ENCODE data around the gene ERVK3-1.
A peak's percentile ranks its signal among the peaks of the same experiment; 100 is the strongest.
"Not testable (repeated sequence)": the region's sequence is repeated elsewhere in the genome, so short reads cannot be mapped to it uniquely, and the experiment has no call there.

Gene ERVK3-1

GRCh38 chr19:58305932-58306323, 751 bp downstream of the ERVK3-1 start:
- DNase-seq, result no peak

DNA sequence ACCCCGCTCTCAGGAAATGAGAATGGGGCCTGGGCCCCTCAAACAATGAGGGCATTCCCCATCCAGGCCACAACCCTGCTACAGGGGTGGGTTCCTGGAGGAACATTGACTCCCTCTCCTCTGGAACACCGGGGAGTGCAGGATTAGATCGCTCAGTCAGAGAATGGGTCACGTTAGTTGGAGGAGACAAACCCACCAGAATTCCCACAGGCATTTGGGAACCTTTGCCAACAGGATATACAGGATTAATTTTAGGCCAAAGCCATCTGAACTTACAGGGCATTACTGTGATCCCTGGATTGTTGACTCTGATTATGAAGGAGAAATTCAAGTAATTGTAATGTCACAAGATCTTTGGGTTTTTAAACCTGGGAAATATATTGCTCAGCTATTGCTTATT, 2.6 kb downstream of the ERVK3-1 start:
- no peak for DNase-seq

- DNase-seq, result not testable (repeated sequence)
Measured at GRCh38 chr19:58310685-58311084, 5.5 kb downstream of the ERVK3-1 start.

- DNase-seq, result no peak
Measured at GRCh38 chr19:58311345-58311865, 6.2 kb downstream of the ERVK3-1 start.

DNA sequence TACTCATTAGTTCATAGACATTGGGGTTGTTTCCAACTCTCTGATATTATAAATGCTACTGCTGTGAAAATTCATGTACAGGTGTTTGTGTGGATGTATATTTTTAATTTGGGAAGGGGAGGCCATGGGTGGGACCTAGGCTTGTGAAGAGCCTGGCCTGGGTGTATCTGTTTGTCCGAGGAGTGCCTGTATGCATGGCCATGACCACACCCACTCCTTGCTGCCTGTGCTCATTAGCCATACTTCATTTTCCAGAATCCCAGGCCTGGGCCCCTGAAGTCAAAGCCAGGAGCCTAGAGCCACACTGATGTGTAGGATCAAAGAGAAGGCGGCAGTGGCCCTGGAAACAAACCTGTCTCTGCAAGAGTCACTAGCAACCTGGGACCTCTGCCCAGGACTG, 10.4 kb downstream of the ERVK3-1 start:
- DNase-seq, result no peak

- no peak for DNase-seq
Measured at GRCh38 chr19:58317476-58318072, 12.4 kb downstream of the ERVK3-1 start.

DNA sequence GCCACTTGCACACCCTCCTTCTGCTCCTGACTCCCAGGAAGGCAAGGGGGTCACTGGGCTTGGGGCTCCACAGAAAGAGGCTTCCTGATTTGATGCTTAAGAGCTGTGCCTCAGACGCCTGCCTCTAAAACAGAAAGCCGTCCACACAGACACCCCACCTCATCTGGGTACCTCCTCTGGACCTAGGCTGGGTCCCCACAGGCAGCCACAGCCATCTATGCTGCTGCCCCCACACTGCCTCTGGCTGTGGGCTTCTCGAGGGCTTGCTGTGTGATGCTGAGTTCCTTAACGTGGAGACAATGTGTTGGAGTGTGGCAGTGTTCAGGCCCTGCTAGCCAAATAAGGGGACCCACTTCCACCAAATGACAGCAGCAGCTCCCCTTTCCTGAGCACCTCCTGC, 13.1 kb downstream of the ERVK3-1 start:
- no peak for DNase-seq

DNA sequence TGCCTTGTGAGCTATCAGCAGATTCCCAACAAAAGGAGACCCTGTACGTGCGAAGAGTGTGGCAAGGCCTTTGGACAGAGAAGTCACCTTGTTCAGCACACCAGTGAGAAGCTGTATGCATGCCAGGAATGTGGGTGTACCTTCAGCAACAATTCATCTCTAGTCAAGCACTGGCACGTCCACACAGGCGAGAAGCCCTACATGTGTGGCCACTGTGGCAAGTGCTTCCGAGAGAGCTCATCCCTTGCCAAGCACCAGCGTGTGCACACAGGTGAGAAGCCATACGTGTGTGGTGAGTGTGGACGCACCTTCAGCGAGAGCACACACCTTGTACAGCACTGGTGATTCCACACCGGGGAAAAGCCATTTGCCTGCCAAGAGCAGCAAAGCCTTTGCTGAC, 14.1 kb downstream of the ERVK3-1 start:
- DNase-seq, result no peak

- DNase-seq, result no peak
Measured at GRCh38 chr19:58325311-58326022, 20.3 kb downstream of the ERVK3-1 start.

GRCh38 chr19:58326501-58326913, 21.3 kb downstream of the ERVK3-1 start:
- DNase-seq, result no peak

- DNase-seq, result peak; percentile 85
Measured at GRCh38 chr19:58326914-58327726, 21.9 kb downstream of the ERVK3-1 start, which contains the start of gene ZSCAN22. TSS of gene ZSCAN22 (plus strand) at chr19:58326994. CDS start at chr19:58334803, 7,809 bp downstream.

DNA sequence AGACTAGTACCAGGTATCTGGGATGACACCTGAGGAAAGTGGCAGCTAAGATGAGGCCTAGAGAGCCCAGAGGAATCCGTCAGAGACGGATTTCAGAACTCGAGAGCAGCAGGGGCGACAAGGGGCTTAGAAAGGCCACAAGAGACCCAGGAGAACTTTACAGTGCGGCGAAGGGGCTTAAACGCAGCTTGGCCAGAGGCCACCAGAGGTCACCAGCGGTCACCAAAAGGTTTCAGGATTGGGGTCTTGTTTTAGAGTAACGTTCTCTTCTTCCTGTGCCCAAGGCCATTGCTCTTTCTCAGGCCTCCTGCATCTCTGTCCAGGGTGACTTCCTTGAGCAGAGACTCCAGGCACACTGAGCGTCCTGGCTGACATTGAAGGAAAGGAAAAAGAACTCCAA, 23.8 kb downstream of the ERVK3-1 start:
- DNase-seq, result peak; percentile 23

DNA sequence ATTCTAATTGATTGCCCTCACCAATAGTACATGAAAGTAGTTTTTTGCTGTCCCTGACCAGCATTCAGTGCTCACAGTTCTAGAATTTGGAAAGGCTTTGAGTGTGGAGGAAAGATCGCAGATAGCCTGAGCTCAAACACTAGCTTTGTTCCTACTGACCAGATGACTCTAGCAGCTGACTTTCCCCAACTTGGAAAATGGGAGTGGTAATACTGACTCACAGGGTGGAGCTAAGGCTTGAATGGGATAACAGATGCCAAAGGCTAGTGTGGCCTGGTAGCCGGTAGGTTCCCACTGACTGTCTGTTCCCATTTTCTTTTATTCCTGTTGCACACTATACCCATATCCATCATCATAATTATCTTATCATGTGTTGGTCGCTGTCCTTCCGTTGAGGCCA, 25.3 kb downstream of the ERVK3-1 start:
- no peak for DNase-seq

DNA sequence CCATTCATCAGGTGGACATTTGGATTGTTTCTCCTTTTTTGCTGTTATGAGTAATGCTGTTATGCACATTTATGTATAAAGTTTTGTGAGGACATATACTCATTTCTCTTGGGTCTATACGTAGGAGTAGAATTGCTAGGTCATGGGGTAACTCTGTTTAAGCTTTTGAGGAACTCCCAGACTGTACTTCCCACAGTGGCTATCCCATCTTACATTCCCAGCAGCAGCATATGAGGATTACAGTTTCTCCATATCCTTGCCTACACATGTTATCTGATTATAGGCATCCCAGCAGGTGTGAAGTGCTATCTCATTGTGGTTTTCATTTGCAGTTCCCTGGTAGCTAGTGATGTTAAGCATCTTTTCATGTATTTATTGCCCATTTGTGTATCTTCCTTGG, 27.5 kb downstream of the ERVK3-1 start:
- DNase-seq, result no peak

GRCh38 chr19:58334691-58335249, 29.6 kb downstream of the ERVK3-1 start:
- no peak for DNase-seq

DNA sequence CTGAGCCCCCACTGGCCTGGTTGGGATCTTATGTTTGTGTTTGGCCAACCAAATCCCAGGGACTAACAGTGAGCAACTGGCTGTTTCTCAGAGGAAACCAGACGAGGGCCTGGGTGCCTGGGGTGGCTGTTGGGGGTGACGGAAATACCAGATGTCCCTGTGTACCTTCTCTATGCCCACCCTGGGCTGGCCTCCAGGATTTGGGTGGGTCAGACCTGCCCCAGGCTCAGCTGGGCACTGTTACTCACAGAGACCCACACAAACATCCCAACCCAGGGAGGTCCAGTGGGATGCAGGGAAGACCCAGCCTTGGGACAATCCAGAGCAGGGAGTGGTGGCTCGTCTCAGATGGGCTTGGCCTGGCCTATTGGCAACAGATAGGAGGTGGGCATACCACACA, 30.5 kb downstream of the ERVK3-1 start:
- no peak for DNase-seq

DNA sequence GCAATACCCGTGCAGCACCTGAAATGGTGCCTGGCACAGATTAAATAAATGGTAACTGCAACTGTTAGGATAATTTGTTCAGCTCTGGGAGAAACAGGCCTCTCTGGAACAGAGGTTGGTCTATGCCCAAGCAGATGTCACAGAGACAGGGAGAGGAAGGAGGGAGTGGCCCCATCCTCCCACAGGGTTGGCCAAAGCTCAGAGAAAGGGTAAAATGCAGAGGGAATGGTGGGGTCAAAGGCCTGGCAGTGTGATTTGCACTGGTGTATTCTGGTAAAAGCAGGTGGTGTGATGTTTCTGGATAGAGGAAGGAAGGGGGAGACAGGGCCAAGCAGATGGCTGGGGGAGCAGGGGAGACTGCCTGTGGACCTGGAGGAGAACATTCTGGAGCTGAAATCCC, 31.0 kb downstream of the ERVK3-1 start:
- no peak for DNase-seq

GRCh38 chr19:58336820-58337219, 31.6 kb downstream of the ERVK3-1 start:
- no peak for DNase-seq

DNA sequence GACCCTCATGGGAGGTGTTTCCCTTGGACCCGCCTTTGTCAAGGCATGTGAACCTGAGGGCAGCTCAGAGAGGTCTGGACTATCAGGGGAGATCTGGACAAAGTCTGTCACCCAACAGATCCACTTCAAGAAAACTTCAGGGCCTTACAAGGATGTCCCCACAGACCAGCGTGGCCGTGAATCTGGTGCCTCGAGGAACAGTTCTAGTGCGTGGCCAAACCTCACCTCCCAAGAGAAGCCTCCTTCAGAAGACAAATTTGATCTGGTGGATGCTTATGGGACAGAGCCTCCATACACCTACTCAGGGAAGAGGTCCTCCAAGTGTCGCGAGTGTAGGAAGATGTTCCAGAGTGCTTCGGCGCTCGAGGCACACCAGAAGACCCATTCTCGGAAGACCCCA, 33.2 kb downstream of the ERVK3-1 start:
- no peak for DNase-seq

DNA sequence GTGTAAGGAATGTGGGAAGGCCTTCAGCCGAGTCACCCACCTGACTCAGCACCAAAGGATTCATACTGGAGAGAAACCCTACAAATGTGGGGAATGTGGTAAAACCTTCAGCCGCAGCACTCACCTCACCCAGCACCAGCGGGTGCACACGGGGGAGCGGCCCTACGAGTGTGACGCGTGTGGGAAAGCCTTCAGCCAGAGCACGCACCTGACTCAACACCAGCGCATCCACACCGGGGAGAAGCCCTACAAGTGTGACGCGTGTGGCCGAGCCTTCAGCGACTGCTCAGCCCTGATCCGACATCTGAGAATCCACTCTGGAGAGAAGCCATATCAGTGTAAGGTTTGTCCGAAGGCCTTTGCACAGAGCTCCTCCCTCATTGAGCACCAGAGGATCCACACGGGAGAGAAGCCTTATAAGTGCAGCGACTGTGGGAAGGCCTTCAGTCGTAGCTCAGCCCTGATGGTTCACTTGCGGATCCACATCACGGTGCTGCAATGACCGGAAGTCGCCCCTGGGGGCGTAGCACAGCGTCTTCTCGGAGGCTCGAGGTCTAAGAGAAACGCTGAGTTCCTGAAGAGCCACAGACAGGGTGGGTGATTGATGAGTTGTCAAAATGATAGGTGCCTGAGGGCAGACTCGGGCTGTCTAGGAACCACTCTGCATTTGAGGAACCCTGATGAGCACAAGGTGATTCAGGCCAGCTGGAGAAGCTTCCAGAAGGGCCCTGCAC, 33.8 kb downstream of the ERVK3-1 start:
- DNase-seq, result no peak

DNA sequence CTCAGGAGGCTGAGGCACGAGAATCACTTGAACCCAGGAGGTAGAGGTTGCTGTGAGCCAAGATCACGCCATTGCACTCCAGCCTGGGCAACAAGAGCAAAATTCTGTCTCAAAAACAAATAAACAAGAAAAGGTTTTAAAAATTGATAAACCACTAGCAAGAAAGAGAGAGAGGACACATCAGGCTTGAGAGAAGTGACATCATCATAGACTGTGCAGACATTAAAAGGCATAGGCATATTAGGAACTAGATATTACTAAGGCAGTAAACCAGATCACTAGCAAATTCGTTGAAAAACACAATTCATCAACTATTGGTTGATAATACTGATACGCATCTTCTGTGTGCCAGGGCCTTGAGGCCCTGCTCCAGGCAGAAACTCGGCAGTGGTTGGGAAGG, 40.4 kb downstream of the ERVK3-1 start:
- no peak for DNase-seq

Measured in activated gamma-delta T cell treated with Interleukin-2 at 50 U/mL for 16 hours (primary cell).